ENCODE data around the gene CD81. TPM values are rescaled to one million over a fixed set of nuclear protein-coding genes. Genes with fewer than 3 reads are reported as not detected.
A peak's percentile ranks its signal among the peaks of the same experiment; 100 is the strongest.

The CD81 gene
- total RNA-seq, 1 donor from 2014 or later, result 347 TPM

- Mint-ChIP-seq H3K4me3 (ENCODE audit: unreplicated experiment) (no peak overlapping the region), H3K36me3 (ENCODE audit: unreplicated experiment) (no peaks in the 10 kb centered on the region), H3K27ac (ENCODE audit: unreplicated experiment) (no peak overlapping the region), H3K27me3 (ENCODE audit: unreplicated experiment) (peaks cover 4% of the 10 kb centered on the region), H3K9me3 (ENCODE audit: unreplicated experiment) (peaks cover 3% of the 10 kb centered on the region), H3K4me1 (ENCODE audit: low read depth, unreplicated experiment) (no peaks in the 10 kb centered on the region)
- DNase-seq, result no peak
- TF ChIP-seq CTCF (IDR thresholded peaks at IDR 0.05; ENCODE audit: partially characterized antibody, unreplicated experiment), result no peak
Observed at GRCh38 chr11:2415171-2415570, 38.1 kb downstream of the CD81 start.

DNA sequence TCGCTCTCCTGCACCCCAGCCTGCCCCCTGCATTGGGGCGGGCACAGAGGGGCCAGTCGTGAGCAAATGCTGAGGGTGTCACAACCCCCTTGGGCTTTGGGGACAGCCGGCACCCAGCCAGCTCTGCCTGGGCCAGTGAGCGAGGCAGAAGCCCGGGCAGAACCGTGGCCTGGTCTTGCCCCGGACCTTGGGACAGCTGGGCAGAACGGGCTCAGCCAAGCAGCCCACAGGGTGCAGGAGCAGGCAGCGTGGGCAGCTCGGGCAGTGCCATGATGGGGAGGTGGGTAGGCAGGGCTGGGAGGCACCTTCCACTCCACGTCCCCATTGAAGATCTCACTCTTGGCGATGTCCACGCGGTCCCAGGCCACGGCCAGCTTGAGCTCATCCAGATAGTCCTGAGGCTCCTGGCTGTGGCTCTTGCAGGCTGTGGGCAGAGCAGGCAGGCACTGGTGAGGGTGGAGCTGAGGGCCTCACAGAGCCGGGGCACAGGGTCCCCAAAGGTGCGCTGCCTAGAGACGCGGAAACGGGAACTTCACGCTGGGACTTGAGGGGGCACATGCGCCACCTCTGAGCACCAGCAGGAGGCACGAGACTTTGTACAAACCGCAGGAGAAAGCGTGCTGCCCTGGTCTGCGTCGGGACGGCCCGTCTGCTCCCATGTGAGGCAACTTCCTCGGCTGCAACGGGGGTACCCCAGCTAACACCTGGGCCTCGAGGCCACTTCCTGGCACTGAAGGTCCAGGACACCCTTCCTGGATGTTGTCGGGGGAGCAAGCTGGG lies 38.7 kb downstream of the CD81 start:
- no peak overlapping the region for H3K4me3 Mint-ChIP-seq (ENCODE audit: unreplicated experiment)
- no peak overlapping the region for H3K27ac Mint-ChIP-seq (ENCODE audit: unreplicated experiment)
- H3K4me1 Mint-ChIP-seq (ENCODE audit: low read depth, unreplicated experiment), result no peaks in the 10 kb centered on the region
- DNase-seq, result no peak
- H3K27me3 Mint-ChIP-seq (ENCODE audit: unreplicated experiment), result peaks cover 4% of the 10 kb centered on the region
- no peaks in the 10 kb centered on the region for H3K36me3 Mint-ChIP-seq (ENCODE audit: unreplicated experiment)
- TF ChIP-seq CTCF (IDR thresholded peaks at IDR 0.05; ENCODE audit: partially characterized antibody, unreplicated experiment), result peak; percentile 27
- peaks cover 3% of the 10 kb centered on the region for H3K9me3 Mint-ChIP-seq (ENCODE audit: unreplicated experiment)

- no peak overlapping the region for H3K27ac Mint-ChIP-seq (ENCODE audit: unreplicated experiment)
- no peak overlapping the region for H3K4me3 Mint-ChIP-seq (ENCODE audit: unreplicated experiment)
- no peak for TF ChIP-seq CTCF (IDR thresholded peaks at IDR 0.05; ENCODE audit: partially characterized antibody, unreplicated experiment)
- no peak for DNase-seq
- peaks cover 3% of the 10 kb centered on the region for H3K9me3 Mint-ChIP-seq (ENCODE audit: unreplicated experiment)
- H3K36me3 Mint-ChIP-seq (ENCODE audit: unreplicated experiment), result no peaks in the 10 kb centered on the region
- H3K4me1 Mint-ChIP-seq (ENCODE audit: low read depth, unreplicated experiment), result no peaks in the 10 kb centered on the region
- peaks cover 2% of the 10 kb centered on the region for H3K27me3 Mint-ChIP-seq (ENCODE audit: unreplicated experiment)
Observed at GRCh38 chr11:2416765-2417164, 39.7 kb downstream of the CD81 start.

DNA sequence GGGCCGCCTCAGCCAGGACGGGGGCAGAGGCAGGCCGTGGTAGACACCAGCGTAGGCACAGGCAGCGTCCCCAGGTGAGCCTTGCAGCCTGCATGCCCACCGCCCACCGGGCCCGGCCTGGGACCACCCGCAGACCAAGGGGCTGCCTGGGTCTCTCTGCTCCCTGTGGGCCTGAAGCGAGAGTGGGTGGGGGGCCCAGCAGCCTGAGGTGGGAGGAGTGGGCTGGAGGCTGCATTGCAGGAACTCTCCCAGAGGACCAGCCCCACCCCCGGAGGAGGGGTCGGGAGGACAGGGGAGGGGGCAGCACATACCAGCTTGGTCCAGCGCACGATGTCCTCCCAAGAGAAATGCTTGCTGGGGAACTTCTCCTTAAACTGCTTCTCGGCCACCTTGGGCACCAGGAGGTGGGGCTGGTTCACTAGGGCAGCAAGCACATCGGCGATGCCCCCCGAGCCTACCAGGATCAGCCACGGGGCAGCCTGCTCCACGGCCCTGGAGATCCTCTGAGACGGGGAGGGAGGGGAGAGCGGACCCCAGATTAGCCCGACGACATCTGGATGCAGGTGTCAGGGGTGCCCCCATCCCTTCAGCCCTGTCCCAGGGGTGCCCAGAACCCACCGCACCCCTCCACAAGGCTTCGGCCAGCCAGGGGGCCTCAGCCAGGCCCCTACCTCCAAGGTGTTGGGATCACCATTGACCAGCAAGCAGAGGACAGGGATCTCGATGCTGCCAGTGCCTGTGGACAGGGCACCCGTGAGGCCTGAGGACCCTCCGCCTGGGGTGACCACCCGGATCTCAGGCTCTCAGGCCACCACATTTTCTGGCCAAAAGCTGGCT lies 41.0 kb downstream of the CD81 start:
- Mint-ChIP-seq H3K36me3 (ENCODE audit: unreplicated experiment) (no peaks in the 10 kb centered on the region), H3K4me1 (ENCODE audit: low read depth, unreplicated experiment) (no peaks in the 10 kb centered on the region)
- DNase-seq, result no peak

More for the DNA sequence above, 41.0 kb downstream of the CD81 start:
- Mint-ChIP-seq H3K4me3 (ENCODE audit: unreplicated experiment) (no peak overlapping the region), H3K27me3 (ENCODE audit: unreplicated experiment) (peaks cover 2% of the 10 kb centered on the region), H3K27ac (ENCODE audit: unreplicated experiment) (no peak overlapping the region), H3K9me3 (ENCODE audit: unreplicated experiment) (peaks cover 3% of the 10 kb centered on the region)
- no peak for TF ChIP-seq CTCF (IDR thresholded peaks at IDR 0.05; ENCODE audit: partially characterized antibody, unreplicated experiment)

All from glutamatergic neuron (in vitro differentiated cells).